Fibroblast of lung (primary cell): ENCODE measurements around the gene ANAPC13. TPM values are rescaled to one million over a fixed set of nuclear protein-coding genes. Genes with fewer than 3 reads are reported as not detected.

ENCODE experiments used
- DNase-seq, 2 donors: peaks; one replicate each; pipeline versions ENCODE4 v3.0.0 to v3.0.0-alpha.2; 2010; ENCODE audit warnings: low read depth in 2 of 2
- H2AFZ ChIP-seq: 2 replicates; pipeline ENCODE4 v1.5.1; 2012; ENCODE audit warnings: low read length, control low read depth, inconsistent platforms
- H3K27ac ChIP-seq: 2 replicates; pipeline ENCODE4 v1.5.1; 2011; ENCODE audit warnings: low read length, control low read depth; ENCODE audit not compliant: insufficient read depth
- H3K27me3 ChIP-seq: 2 replicates; pipeline ENCODE4 v1.5.1; 2011; ENCODE audit warnings: mild to moderate bottlenecking, low read length; ENCODE audit not compliant: control insufficient read depth, insufficient read depth
- H3K36me3 ChIP-seq: 2 replicates; pipeline ENCODE4 v1.5.1; 2011; ENCODE audit warnings: low read length; ENCODE audit not compliant: control insufficient read depth, insufficient read depth
- H3K4me1 ChIP-seq: 2 replicates; pipeline ENCODE4 v1.5.1; 2011; ENCODE audit warnings: low read length; ENCODE audit not compliant: control insufficient read depth, insufficient read depth; ENCODE audit errors: extremely low read depth
- H3K4me2 ChIP-seq: 2 replicates; pipeline ENCODE4 v1.5.1; 2011; ENCODE audit warnings: low read length, control low read depth; ENCODE audit not compliant: insufficient read depth; ENCODE audit errors: extremely low read depth
- H3K4me3 ChIP-seq, 4 experiments: fragments of 200-600 bp in 1 of 4; sonication (generic) in 1 of 4; replicated peaks in 1 of 4; 2 replicates each; pipeline ENCODE4 v1.5.1; 2011 to 2016; ENCODE audit warnings: low read length in 4 of 4, low read depth in 3 of 4, mild to moderate bottlenecking in 3 of 4, control low read depth in 2 of 4, inconsistent platforms in 1 of 4, mixed read lengths in 1 of 4; ENCODE audit not compliant: insufficient read depth in 1 of 4; ENCODE audit errors: control extremely low read depth in 1 of 4
- H3K79me2 ChIP-seq: 2 replicates; pipeline ENCODE4 v1.5.1; 2012; ENCODE audit warnings: mild to moderate bottlenecking, low read length, inconsistent platforms; ENCODE audit not compliant: control insufficient read depth, insufficient read depth
- H3K9ac ChIP-seq: 2 replicates; pipeline ENCODE4 v1.5.1; 2011; ENCODE audit warnings: mild to moderate bottlenecking, low read length, control low read depth; ENCODE audit not compliant: insufficient read depth
- H3K9me3 ChIP-seq: 2 replicates; pipeline ENCODE4 v1.5.1; 2012; ENCODE audit warnings: low read depth, low read length; ENCODE audit not compliant: control insufficient read depth, insufficient read depth
- H4K20me1 ChIP-seq: 2 replicates; pipeline ENCODE4 v1.5.1; 2011; ENCODE audit warnings: low read length; ENCODE audit not compliant: control insufficient read depth, insufficient read depth; ENCODE audit errors: extremely low read depth
- EZH2 ChIP-seq: IDR thresholded peaks from 2 replicates; pipeline ENCODE4 v1.5.1; 2012; ENCODE audit warnings: low read length, control low read depth, mild to moderate bottlenecking; ENCODE audit errors: missing control alignments
- polyA plus RNA-seq, 2 donors: library from polyadenylated mRNA; depleted of rRNA in 1 of 2; stranded (reverse) in 1 of 2; unstranded in 1 of 2; fragments of >200 nt; gene quantifications; 2 replicates each; pipeline ENCODE4 v1.2.1, GENCODE V29; 2011 to 2012; ENCODE audit warnings: missing spikeins in 1 of 2
- total RNA-seq: library from RNA; depleted of rRNA; stranded (reverse); fragments of >200 nt; gene quantifications from 2 replicates; pipeline ENCODE4 v1.2.1, GENCODE V29; 2014
- TF ChIP-seq, protein P1 (sequence below), 2 donors: IDR thresholded peaks in 1 of 2; conservative IDR thresholded peaks in 1 of 2; 1 replicate in 1 of 2; 2 replicates in 1 of 2; pipeline ENCODE4 v1.5.1; 2011 to 2012; ENCODE audit warnings: low read length in 2 of 2, control low read depth in 1 of 2, inconsistent platforms in 1 of 2, low read depth in 1 of 2, mild to moderate bottlenecking in 1 of 2

Gene ANAPC13
- total and polyA plus RNA-seq, 2 donors (not counting 1 experiment from before 2014, with no cell fraction given): 93.3 to 110 TPM

DNA sequence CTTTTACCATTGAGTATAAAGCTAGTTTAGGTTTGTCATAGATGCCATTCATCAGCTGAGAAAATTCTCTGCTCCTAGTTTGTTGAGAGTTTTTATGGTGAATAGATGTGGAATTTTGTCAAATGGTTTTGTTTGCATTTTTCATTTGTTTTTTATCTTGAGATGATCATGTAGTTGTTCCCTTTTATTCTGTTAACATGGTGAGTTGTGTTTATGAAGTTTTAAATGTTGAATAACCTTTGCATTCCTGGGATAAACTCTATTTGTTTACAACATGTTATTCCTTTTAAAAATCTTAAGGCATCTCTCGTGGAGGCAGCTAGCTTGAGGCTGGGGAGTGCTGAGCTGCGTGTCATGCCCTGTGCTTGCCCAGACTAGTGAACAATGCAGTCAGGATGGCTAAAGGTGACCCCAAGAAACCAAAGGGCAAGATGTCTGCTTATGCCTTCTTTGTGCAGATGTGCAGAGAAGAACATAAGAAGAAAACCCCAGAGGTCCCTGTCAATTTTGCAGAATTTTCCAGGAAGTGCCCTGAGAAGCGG is 48.5 kb downstream of the ANAPC13 start:
- TF ChIP-seq, protein P1, sequence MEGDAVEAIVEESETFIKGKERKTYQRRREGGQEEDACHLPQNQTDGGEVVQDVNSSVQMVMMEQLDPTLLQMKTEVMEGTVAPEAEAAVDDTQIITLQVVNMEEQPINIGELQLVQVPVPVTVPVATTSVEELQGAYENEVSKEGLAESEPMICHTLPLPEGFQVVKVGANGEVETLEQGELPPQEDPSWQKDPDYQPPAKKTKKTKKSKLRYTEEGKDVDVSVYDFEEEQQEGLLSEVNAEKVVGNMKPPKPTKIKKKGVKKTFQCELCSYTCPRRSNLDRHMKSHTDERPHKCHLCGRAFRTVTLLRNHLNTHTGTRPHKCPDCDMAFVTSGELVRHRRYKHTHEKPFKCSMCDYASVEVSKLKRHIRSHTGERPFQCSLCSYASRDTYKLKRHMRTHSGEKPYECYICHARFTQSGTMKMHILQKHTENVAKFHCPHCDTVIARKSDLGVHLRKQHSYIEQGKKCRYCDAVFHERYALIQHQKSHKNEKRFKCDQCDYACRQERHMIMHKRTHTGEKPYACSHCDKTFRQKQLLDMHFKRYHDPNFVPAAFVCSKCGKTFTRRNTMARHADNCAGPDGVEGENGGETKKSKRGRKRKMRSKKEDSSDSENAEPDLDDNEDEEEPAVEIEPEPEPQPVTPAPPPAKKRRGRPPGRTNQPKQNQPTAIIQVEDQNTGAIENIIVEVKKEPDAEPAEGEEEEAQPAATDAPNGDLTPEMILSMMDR (conservative IDR thresholded peaks at IDR 0.05 in 1 of 2, IDR thresholded peaks at IDR 0.05 in 1 of 2; ENCODE audit: low read depth in 1 of 2, low read length in 2 of 2): no peak
- TF ChIP-seq EZH2: no peak
- H3K4me2 ChIP-seq: no peak overlapping the region
- no peaks in the 10 kb centered on the region for H3K27me3 ChIP-seq

DNA sequence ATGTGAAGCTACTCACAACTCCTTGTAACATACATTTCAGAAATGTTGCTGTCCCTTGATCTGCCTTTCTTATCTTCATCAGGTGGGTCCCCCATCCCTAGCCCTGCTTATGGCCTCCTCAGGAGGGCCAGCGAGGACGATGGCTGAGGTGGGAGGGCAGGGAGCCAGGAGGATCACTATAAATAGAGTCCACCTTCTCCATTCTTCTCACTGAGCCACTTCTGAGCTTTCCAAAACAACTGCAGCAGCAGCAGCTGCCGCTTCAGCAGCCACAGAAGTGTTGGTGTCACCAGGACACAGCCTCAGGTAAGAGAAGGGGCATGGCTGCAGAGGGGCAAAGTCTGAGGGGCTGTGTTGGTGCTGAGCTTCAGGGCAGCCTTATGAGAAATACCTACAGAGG is 53.5 kb downstream of the ANAPC13 start:
- Histone ChIP-seq H3K36me3 (no peaks in the 10 kb centered on the region), H3K27me3 (no peaks in the 10 kb centered on the region), H3K79me2 (no peaks in the 10 kb centered on the region), H3K27ac (no peak overlapping the region), H3K4me2 (no peak overlapping the region), H3K9me3 (no peaks in the 10 kb centered on the region), H3K9ac (no peak overlapping the region), H3K4me3 (no peak overlapping the region), H2AFZ (no peak overlapping the region), H3K4me1 (peaks cover 12% of the 10 kb centered on the region), H4K20me1 (no peaks in the 10 kb centered on the region)
- DNase-seq: no peak
- TF ChIP-seq, protein P1 (conservative IDR thresholded peaks at IDR 0.05 in 1 of 2, IDR thresholded peaks at IDR 0.05 in 1 of 2; ENCODE audit: low read depth in 1 of 2, low read length in 2 of 2): no peak
- no peak for TF ChIP-seq EZH2

More for the DNA sequence above, 48.5 kb downstream of the ANAPC13 start:
- Histone ChIP-seq H3K27ac (no peak overlapping the region), H3K9ac (no peak overlapping the region), H4K20me1 (no peaks in the 10 kb centered on the region), H2AFZ (peak overlapping the region; percentile 22), H3K9me3 (no peaks in the 10 kb centered on the region), H3K4me1 (no peaks in the 10 kb centered on the region), H3K4me3 (no peak overlapping the region), H3K36me3 (no peaks in the 10 kb centered on the region), H3K79me2 (no peaks in the 10 kb centered on the region)
- DNase-seq: no peak

DNA sequence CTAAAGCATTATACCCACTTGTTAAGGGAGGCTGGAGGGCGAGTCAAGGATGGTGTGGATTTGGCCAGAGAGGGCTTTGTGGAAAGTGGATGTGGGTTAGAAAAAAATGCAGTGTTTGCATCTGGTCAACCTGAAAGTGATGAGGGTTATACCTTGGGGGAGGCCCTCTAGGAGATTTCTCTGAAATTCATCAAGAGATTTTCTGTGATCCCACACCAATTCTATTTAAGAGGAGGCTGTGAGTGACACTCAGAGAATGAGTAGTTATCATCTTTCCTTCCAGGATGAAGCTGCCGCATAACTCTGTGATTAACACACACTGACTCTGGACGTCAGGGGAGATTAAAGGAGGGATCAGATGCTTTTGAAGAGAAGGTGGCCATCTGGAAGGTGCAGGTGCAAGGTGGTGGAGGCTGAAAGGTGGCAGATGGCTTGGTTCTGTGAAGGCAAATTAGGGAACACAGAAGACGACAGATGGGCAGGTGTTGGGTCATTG is 54.8 kb downstream of the ANAPC13 start:
- Histone ChIP-seq H3K9ac (no peak overlapping the region), H3K36me3 (no peaks in the 10 kb centered on the region), H3K79me2 (no peaks in the 10 kb centered on the region), H4K20me1 (no peaks in the 10 kb centered on the region), H3K9me3 (no peaks in the 10 kb centered on the region), H3K4me2 (no peak overlapping the region), H3K4me3 (no peak overlapping the region), H2AFZ (no peak overlapping the region), H3K27me3 (no peaks in the 10 kb centered on the region), H3K4me1 (peaks cover 22% of the 10 kb centered on the region), H3K27ac (no peak overlapping the region)
- TF ChIP-seq EZH2: no peak
- TF ChIP-seq, protein P1 (conservative IDR thresholded peaks at IDR 0.05 in 1 of 2, IDR thresholded peaks at IDR 0.05 in 1 of 2; ENCODE audit: low read depth in 1 of 2, low read length in 2 of 2): no peak
- peak in 1 of 2 donors; percentile 62 for DNase-seq
